NCI-H69 (cell line): ENCODE data around the gene FXYD5.
"Not testable (repeated sequence)": the region's sequence is repeated elsewhere in the genome, so short reads cannot be mapped to it uniquely, and the experiment has no call there.

Source experiments
- DNase-seq: peaks from one replicate; lab custom pipeline; 2025; lab: John Stamatoyannopoulos, UW

The FXYD5 gene

DNA sequence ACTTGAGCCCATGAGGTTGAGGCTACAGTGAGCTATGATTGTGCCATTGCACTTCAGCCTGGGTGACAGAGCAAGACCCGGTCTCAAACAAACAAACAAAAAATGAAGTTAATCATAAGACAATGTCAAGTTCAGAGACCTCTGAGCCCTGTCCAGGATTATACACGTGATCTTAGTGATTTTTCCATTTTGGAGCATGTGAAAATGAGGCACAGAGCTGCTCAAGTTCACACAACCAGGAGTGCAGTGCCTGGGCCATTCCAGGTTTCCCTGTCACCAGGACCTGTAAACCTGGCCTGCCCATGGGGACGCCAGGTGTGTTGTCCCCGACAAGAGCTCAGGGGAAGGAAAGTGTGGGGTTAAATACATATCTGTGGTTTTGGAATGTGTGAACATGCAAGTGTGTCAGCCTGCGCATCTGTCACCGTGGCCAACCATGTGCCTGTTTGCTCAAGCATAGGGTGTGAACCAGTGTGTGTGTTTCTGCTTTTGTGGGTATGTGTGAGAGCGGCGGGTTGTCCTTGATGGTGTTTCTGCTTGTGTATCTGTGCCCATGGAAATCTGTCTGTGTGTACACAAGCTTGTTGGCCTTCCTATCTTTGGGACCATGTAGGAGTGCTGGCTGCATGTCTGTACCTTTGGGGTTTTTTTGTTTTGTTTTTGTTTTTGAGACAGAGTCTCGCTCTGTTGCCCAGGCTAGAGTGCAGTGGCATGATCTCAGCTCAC is 17.4 kb upstream of the FXYD5 start:
- DNase-seq, result peak; percentile 15

DNA sequence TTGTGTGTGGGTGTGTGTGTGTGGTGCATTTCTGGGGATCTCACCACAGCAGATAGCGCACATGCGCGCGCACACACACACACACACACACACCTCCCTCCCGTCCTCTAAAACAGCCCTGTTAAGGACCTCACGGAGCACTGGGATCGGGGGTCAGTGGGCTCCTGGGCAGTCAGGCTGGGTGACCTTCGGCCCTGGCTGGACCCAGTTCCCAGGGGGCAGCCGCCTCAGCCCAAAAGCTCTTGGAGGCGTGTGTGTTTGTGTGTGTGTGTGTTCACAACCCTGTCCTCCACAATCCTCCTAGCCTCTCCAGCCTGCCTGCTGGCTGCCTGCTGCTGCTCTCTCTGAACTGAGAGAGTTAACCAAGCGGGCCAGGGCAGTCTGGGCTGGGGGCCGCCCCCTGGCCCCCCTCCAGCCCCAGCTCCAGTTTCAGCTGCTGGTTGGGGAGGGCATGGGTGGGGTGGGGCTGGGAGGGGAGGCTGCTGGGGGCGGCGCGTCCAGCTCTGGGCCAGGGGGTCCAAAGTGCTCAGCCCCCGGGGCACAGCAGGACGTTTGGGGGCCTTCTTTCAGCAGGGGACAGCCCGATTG is 16.1 kb upstream of the FXYD5 start, which contains the start of gene FXYD1:
Gene FXYD1 (plus strand): TSS at position 520 of the 588 bp plus-strand sequence. CDS start 1,256 bp downstream, outside the sequence.
- DNase-seq, result no peak

DNA sequence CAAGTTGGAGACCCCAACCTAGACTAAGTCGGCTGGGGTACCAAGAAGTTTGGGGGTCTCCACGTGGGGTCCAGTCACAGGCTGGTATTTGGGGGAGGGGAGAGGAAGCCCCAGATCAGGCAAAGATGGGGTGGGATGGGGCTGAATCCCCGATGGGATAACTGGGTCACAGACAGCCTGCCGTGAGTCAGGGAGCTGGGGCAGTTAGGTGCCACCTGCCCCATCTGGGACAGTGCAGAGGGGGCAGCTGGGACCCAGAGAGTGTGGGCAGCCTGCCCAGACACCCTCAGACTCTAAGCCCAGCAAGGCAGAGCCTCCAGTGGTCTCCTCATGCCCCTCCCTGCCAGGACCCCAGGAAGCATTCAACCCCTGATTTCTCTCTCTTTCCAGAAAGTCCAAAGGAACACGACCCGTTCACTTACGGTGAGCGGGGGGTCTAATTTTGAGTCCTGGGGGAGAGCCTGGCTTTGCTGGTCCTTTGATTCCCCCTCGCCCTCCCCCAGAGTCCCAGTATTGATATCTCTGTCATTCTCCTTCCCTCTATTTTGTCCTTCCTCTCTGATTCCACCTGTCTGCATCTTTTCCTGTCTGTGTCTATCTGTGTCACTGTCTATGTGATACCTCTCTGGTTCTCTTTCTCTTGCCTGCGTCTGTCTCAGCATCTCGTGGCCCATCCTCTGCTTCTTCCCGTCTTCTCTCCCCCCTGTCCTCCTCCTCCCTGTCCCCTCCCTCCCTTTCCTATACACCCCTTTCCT is 14.2 kb upstream of the FXYD5 start:
- peak; percentile 35 for DNase-seq

DNA sequence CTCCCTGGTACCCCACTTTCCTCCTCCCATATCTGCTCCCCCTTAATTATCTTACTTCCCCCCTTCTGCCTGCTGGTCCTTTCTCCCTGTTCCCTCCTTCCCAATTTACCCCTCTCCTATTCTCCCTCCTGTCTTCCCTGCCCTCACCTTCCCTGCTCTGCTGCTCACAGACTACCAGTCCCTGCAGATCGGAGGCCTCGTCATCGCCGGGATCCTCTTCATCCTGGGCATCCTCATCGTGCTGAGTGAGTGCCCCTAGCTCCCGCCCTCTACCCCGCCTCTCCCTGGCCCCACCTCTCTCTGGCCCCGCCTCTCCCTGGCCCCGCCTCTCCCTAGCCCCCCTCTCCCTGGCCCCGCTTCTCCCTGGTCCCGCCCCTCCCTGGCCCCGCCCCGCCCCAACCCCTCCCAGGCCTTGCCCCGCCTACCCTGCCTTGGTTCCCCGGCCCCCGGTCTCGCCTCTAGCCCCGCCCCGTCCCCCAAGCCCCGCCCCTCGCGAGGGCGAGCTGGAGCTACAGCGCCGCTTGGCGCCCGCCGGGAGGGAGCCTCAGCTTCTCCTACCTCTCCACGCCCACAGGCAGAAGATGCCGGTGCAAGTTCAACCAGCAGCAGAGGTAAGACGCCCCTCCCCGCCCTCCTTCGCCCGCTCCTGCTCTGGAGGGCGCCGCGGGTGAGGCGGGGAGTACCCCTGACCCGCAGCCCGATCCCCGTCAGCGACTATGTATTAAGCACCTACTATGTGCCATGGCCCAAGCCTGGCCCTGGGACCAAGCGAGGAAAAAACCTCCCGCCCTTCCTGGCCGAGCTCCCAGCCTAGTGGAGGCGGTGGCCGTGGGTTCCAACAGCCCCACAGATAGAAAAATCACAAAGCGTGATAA is 13.3 kb upstream of the FXYD5 start:
- peak; percentile 98 for DNase-seq

DNA sequence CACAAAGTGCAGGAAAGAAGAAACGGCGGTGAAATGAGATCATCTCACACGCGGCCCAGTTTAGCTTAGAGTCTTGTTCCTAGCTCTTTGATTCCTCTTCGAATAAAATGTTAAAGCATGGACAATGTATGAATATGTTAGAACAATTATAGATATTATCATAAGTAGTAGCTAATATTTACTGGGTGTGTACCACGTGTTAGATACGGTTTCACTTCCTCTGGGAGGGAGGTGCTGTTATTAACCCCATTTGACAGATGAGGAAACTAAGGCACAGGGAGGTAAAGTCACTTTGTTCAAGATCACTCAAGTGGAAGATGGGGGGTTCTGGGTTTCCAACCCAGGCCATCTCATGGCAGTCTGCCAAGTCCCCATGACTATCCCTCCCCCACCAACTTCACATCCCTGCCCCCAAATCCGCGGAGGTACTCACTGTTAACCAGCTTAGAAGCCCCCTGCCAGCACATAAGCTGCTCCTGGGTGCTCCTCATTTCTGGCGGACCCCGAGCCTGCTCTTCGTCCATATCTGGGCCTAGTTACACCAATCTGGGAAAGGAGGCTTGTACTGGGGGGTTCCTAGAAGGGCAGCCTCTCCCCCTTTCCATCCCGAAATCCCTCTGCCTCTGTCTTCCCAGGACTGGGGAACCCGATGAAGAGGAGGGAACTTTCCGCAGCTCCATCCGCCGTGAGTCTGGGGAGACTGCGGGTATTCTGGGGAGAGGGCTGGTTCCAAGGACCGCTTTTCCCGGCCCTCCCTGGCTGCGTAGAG is 12.5 kb upstream of the FXYD5 start:
- peak; percentile 42 for DNase-seq

DNA sequence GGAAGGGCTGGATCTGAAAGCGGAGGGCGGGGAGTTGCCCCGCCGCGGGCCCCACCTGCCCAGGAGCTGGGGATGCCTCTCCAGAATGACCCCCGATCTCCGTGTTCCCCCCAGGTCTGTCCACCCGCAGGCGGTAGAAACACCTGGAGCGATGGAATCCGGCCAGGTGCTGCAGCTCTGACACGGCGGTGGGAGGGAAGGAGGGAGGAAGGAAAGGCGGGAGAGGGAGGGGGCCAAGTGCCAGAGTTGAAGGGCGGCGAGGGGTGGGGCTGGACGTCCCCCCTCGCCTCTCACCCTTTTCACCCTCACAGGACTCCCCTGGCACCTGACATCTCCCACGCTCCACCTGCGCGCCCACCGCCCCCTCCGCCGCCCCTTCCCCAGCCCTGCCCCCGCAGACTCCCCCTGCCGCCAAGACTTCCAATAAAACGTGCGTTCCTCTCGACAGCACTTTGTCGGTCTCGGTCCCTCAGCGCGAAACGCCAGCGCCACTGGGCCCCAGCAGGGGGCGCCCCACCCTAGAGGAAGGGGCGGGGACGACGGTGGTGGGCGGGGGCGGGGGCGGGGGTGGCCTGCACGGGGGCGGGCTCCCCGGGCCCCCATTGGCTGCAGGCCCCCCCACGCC is 11.8 kb upstream of the FXYD5 start:
- peak; percentile 79 for DNase-seq

DNA sequence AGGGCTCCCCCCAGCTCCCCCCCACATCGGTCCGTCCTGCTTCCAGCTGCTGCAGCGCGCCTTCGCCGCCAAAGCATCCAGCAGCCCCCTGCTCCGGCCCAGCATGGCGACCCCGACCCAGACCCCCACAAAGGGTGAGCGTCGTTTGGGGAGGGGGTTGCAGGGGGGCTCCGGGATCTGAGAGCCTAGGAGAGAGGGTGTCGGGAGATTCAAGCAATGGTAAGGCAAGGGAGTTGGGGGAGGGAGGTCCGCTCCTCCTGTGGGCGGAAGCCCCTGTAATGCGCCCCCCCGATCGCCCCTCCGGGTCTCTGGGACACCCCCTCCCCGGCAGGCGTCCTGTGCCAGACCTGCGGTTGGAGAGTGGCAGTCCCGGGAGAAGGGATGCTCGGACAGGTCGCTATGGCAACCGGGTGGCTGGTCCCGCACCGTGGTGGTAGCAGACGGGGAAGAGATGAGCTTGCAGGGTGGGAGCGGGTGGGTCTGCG is 11.3 kb upstream of the FXYD5 start, which contains the start of gene FXYD7:
Gene FXYD7 (plus strand): TSS at position 25 of the 485 bp plus-strand sequence. CDS start 79 bp downstream, at position 104.
- DNase-seq, result peak; percentile 14

DNA sequence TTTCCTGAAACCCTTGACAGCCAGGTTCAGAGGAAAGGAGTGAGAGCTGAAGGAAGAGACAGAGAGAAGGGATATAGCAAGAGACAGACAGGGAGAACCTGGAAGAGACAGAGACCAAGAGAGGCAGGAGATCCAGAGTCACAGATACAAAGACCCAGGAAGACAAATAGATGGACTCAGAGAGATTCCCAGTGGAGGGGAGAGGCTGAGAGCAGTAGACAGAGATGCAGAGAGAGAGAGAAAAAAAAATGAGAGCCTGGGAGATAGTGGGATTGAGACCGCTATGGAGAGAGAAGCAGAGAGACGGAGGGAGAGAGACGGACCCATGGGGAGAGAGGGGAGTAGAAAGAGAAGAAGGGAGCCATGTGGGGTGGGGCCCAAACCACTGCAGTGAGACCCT is 10.7 kb upstream of the FXYD5 start:
- no peak for DNase-seq

DNA sequence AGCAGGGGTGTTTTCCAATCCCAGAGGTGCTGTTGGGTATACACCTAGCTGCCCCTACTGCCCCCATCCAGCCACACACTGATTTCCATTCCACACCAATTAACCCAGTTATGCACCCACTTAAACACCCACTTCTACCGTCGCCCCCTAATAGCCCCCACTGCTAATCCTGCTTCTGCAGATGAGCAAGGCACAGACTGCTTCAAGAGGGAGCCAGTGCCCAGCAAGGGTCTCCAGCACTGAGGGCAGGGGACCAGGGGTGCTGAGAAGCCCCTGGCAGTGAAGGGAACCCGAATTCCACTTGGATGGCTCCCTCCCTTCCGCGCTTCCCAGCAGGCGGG is 10.3 kb upstream of the FXYD5 start:
- no peak for DNase-seq

DNA sequence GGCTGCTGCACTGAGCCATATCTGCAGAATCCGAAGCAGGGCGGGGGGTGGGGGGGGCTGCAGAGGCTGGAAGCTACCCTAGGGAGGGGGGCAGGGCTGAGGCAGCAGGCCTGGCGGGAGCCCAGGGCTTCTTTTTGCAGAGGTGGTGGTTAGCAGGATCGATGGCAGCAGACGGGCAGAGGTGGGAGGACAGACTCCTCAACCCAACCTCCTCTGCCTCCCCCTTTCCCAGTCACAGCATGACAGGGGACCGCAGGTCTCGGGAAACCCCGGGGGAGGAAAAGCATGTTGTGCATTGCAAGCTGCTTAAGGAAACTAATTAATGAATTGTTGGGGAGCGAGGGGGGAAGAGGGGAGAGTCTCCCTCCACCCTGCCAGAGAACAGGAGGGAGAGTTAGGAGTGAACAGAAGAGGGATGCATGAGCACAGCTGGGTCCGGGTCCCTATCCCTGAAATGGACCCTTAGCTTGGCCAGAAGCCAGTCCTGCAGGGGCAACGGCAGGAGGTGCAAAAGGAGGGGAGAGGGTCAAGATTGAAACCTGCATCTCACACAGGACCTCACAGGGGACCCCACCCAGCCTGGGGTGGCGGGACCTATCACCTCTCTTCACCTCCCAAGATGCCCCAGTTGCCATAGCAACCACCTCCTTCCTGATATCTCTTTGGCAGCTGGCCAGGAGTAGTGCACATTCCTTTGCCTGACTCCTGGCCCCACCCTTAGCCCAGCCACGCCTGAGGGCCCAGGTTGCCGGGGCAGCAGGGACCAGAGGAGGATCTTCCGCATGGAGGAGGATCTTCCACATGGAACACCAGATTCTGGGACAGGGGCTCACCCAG is 9.7 kb upstream of the FXYD5 start:
- peak; percentile 67 for DNase-seq

DNA sequence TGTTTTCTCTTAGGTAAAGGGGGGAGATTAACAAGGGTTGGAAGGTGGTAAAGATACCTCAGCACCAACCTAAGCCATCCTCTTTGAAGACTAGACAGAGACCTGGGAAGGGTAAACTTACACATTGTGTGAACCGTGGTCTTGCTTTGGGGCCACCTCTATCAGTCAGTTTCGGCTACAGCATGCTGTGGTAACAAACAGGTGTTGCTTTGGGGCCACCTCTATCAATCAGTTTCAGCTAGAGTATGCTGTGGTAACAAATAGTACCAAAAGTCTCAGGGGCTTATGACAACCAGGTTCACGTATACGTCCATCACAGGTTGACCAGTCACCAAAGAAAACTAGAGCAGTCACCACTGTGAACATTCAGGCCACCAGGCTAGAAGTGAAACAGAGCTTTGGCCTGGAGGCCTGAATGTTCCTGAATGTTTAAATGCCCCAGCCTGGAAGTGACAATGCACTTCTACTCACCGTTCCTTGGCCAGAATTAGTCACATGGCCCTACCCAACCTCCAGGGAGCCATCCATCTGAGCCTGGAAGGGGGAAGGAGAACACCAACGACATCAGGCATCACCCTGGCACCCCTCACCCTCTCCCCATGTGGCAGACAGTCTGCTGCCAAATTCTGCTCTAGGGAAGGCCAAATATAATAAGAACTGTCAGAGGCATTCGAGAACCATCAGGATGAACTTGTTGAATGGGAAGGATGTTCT is 7.6 kb upstream of the FXYD5 start:
- no peak for DNase-seq

DNA sequence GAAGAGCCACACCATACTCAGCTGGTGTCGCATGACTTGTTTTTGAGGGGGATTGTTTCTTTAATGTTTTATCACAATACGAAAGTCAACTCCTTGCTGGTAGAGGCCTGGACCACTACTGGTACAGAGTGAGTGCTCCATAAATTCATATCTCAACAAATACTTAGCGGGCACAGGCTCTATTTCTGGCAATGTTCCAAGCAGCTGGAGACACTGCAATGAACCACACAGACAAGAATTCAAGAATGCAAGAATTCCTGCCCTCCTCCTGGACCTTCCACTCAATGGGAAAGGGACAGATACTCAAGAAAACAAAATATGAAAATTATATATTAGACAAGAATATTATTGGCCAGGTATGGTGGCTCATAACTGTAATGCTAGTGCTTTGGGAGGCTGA is 5.1 kb upstream of the FXYD5 start:
- DNase-seq, result no peak

DNA sequence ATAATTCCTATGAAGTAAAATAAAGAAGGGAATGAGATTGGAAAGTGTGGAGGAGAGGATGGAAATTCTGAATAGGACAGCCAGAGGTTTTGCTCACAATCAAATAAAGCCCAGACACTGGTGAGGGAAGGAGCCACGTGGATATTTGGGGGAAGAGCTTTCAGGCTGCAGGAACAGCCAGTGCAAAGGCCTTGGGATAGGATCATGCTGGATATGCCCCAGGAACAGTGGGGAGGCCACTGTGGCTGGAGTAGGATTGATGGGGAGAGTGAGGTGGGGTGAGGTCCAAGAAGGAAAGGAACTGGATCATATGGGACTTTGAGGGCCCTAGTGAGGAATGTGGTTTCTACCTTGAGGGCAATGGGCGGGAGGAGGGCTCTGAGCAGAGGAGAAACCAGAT is 4.1 kb upstream of the FXYD5 start:
- no peak for DNase-seq

DNA sequence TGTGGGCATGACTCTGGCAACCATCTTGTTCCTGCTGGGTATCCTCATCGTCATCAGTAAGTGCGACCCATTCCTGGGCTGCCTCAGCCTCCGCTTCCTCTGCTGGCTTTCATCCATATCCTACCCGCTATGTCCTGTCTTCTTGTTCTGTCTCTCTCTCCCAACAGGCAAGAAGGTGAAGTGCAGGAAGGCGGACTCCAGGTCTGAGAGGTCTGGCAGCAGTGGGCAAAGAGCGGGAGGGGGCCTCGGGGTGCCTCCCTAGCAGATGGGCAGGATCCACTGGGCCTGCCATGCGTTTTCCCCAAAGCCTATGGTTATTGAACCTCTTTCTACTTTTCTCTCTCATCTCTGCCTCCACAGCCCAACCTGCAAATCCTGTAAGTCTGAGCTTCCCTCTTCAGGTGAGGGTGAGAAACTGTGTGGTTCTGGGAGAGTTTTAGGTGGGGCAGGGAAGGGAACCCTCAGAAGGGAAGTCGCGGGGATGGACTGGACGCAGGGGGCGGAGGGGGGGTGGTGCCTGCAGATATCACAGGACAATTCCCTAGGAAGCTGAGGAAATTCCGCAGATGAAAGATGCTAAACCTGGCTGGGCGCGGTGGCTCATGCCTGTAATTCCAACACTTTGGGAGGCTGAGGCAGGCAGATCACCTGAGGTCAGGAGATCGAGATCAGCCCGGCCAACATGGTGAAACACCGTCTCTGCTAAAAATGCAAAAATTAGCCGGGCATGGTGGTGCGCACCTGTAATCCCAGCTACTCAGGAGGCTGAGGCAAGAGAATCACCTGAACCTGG is 3.1 kb upstream of the FXYD5 start:
- peak; percentile 26 for DNase-seq

DNA sequence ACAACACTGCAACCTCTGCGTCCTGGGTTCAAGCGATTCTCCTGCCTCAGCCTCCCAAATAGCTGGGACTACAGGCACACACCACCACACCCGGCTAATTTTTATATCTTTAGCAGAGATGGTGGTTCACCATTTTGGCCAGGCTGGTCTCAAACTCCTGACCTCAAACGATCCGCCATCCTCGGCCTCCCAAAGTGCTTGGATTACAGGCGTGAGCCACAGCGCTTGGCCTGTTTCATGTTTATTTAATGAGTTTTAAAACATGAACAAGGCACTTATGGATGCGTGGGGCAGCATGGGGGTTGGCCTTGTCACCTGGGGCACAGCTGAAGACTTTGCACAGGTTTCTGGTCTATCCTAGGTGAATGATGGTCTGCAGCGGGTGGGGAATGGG is 1.4 kb upstream of the FXYD5 start:
- DNase-seq, result not testable (repeated sequence)

DNA sequence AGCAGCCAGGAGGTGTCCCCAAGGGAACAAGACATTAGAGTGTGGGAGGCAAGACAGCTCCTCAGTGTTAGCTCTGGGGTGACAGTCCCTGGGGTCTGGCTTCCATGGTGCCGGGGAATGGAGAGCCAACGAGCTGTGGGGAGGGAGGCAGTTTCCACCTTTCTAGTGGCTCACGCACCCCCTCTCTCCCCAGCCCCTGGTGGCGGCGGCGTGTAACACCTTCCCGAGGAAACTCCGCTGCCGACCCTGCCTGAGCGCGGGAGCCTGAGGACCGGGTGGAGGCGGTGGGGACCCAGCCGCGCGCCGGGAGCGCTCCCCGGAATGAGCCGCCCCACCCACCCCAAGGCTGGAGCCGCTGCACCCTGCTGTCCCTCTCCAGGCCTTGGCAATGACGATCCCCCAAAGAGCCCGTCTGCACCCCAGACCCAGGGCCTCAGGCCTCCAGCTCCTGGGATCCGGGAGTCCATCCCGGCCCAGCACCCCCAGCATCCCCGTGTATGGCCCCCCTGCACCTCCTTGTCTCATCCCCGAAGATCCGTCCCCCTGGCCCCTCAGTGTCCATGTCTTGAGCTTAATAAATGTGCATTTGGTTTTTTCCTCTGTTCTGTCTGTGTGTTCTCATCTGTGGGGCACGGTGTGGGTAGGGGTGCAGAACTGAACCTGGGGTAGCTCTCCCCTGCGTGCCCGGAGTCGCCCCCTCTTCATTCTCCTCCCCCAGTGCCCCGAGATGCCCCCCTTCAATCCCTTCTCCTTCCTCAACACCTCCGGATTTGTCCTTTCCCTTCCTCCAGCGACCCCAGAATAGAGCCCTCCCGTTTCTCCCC is 622 bp upstream of the FXYD5 start:
- peak; percentile 64 for DNase-seq

DNA sequence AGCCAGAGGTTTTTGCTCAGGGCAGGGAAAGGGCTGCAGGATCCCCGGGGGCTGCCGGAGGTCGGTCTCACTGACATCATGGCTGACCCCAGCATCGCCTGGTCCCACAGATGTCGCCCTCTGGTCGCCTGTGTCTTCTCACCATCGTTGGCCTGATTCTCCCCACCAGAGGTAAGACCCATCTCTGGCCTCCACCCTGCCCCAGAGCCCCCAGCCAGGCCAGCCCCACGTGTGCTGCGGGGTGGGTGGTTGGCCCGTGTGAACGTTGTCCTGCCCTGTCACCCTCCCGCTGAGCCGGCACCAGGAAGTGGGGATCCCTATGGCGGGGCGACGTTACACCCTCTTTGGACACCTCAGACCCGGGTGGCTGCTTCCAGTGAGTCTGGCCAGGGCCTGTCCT is 906 bp downstream of the FXYD5 start:
- no peak for DNase-seq
